ENCODE measurements around the gene THOC7. TPM values are rescaled to one million over a fixed set of nuclear protein-coding genes. Genes with fewer than 3 reads are reported as not detected.

THOC7 gene
- total RNA-seq, 4 donors from 2014 or later: 37.1 to 46.8 (median 44.9) TPM

GRCh38 chr3:63849175-63849574, 14.4 kb downstream of the THOC7 start:
- intact Hi-C loops (cut with DNase I; ENCODE audit: low total_unique reads): loop anchor here (10.0 kb wide), 1 partner anchor 146 kb away; no protein-coding TSS in a partner anchor
- no peak overlapping the region for H3K4me3 ChIP-seq (ENCODE audit: low read depth, poor library complexity, severe bottlenecking)
- 93 to 97% methylated on average over 4 of the region's 4 CpGs for WGBS, 2 donors
- no peak for DNase-seq (ENCODE audit: low spot score in 2 of 2)
- TF ChIP-seq POLR2A (IDR thresholded peaks at IDR 0.05) (no peak), CTCF (IDR thresholded peaks at IDR 0.05) (no peak)

- intact Hi-C loops (cut with DNase I; ENCODE audit: low total_unique reads): loop anchor here (10.0 kb wide), 1 partner anchor 147 kb away; no protein-coding TSS in a partner anchor
- WGBS, 2 donors: 45 to 61% methylated on average over 1 of the region's 1 CpG
- no peak for DNase-seq (ENCODE audit: low spot score in 2 of 2)
- no peak for TF ChIP-seq POLR2A (IDR thresholded peaks at IDR 0.05)
- no peak overlapping the region for H3K4me3 ChIP-seq (ENCODE audit: low read depth, poor library complexity, severe bottlenecking)
Observed at GRCh38 chr3:63847718-63848450, 15.7 kb downstream of the THOC7 start.

- TF ChIP-seq POLR2A (IDR thresholded peaks at IDR 0.05) (no peak), CTCF (IDR thresholded peaks at IDR 0.05) (no peak)
- no peak for DNase-seq (ENCODE audit: low spot score in 2 of 2)
- no peak overlapping the region for H3K4me3 ChIP-seq (ENCODE audit: low read depth, poor library complexity, severe bottlenecking)
- intact Hi-C loops (cut with DNase I; ENCODE audit: low total_unique reads): loop anchor here (10.0 kb wide), 1 partner anchor 150 kb away; no protein-coding TSS in a partner anchor
- 83 to 91% methylated on average over 4 of the region's 4 CpGs for WGBS, 2 donors
Observed at GRCh38 chr3:63845215-63845614, 18.4 kb downstream of the THOC7 start.

- TF ChIP-seq CTCF (IDR thresholded peaks at IDR 0.05): no peak
- no peak for TF ChIP-seq POLR2A (IDR thresholded peaks at IDR 0.05)
- no peak for DNase-seq (ENCODE audit: low spot score in 2 of 2)
- intact Hi-C loops (cut with DNase I; ENCODE audit: low total_unique reads): loop anchor here (10.0 kb wide), 1 partner anchor 153 kb away; no protein-coding TSS in a partner anchor
- H3K4me3 ChIP-seq (ENCODE audit: low read depth, poor library complexity, severe bottlenecking): no peak overlapping the region
Observed at GRCh38 chr3:63842127-63842526, 21.5 kb downstream of the THOC7 start.

- 0 to 45% methylated on average over 1 of the region's 1 CpG for WGBS, 2 donors
- no peak for TF ChIP-seq POLR2A (IDR thresholded peaks at IDR 0.05)
- no peak for TF ChIP-seq CTCF (IDR thresholded peaks at IDR 0.05)
- no peak overlapping the region for H3K4me3 ChIP-seq (ENCODE audit: low read depth, poor library complexity, severe bottlenecking)
- no peak for DNase-seq (ENCODE audit: low spot score in 2 of 2)
- intact Hi-C loops (cut with DNase I; ENCODE audit: low total_unique reads): loop anchor here (10.0 kb wide), 1 partner anchor 153 kb away; no protein-coding TSS in a partner anchor
Observed at GRCh38 chr3:63841704-63842103, 21.9 kb downstream of the THOC7 start.

- no peak for TF ChIP-seq POLR2A (IDR thresholded peaks at IDR 0.05)
- no peak for TF ChIP-seq CTCF (IDR thresholded peaks at IDR 0.05)
- WGBS, 2 donors: 94 to 96% methylated on average over 6 of the region's 6 CpGs
Observed at GRCh38 chr3:63832395-63832794, 31.2 kb downstream of the THOC7 start.

More at GRCh38 chr3:63832395-63832794, 31.2 kb downstream of the THOC7 start:
- intact Hi-C loops (cut with DNase I; ENCODE audit: low total_unique reads): no loop called here
- H3K4me3 ChIP-seq (ENCODE audit: low read depth, poor library complexity, severe bottlenecking): no peak overlapping the region
- DNase-seq (ENCODE audit: low spot score in 2 of 2): no peak

Data from lower leg skin (tissue), 4 donors.